NCI-H1105 (cell line): ENCODE measurements around the gene TMEM69.
"Not testable (repeated sequence)": the region's sequence is repeated elsewhere in the genome, so short reads cannot be mapped to it uniquely, and the experiment has no call there.

Experiments used
- DNase-seq: peaks from one replicate; lab custom pipeline; 2025; lab: John Stamatoyannopoulos, UW

Gene TMEM69

DNA sequence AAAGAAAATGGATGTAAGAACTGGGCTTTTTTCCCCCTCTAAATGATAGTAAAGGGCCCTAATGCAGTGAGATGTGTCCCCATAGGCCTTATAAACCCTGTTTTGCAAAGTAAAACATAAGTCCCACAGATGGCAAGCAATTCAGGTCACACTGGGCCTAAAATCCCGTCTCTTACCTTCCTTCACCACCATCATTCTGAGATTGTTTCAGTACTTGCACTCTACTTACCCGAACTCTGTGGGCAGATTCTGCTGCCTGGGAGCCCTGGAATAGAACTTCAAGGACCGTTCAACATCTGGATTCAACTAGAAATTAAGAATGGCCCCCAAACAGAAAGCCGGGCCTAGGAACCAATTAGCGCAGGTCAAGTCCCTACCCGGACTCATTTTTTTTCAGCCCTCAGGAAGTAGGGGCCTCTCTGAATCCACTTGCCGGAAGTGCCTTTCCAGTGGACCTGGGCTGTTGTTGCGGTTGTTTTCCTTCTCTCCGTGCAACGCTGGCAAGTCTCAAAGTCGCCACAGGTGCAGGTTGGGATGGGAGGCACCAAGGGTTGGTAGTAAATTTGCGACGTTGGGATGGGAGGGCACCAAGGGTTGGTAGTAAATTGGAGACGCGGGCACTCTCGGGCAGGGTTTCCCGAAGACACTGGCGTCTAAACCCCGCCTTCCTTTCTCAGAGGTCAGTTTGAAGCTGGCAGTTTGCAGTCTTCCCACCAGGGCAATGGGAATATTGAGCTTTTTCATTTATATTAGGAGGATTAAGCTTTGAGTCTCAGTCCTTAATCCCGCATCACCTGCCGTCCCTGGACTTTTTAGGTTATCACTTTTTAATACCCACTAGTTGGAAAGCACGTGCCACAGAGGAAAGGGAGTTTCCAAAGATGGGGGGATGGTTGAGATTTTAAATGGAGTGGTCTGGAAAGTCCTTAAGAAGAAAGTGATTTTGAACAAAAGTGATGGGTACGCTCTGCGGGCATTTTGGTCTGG is at the start of gene TMEM69:
TSS of gene TMEM69 (plus strand) at position 428 of the 987 bp plus-strand sequence. CDS start 2,888 bp downstream, outside the sequence.
- DNase-seq, result peak; percentile 73

- no peak for DNase-seq
These were observed 47.7 kb upstream of the TMEM69 start for GRCh38 chr1:45640293-45640692.

DNA sequence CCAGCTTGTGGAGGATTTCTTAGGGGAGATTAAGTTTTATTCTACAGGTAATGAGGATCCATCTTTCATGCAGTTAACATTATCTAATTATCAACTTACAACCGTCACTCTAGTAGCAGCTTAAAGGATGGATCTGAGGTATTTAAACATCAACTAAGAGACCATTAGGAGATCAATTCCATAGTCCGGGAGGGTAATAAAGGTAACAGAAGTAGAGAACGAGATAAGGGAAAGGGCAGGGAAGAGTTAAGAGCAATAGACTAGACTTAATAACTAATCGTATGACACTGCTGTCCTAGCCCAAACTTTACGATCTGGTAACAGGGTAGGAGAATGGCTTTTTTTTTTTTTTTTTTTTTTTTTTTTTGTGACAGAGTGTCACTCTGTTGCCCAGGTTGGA is 44.7 kb upstream of the TMEM69 start:
- DNase-seq, result no peak

GRCh38 chr1:45643978-45644377 is 44.0 kb upstream of the TMEM69 start:
- DNase-seq, result no peak

DNA sequence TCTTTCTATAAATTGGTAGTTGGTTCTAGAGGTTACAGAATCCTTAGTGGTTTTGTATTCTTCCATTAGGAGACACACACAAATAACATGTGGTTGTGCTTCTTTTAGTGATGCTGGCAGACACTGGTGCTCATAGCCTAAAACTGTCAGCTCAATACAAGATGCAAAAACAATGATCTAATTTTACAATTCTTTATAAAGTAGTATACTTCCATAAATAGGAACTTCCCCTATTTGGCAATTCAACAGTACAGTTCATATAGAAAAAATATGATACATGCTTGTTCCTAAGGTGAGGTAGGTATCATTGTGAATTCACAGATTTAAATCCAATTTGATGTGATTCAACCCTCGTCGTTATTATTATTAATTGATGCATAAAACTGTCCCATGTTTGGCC is 43.3 kb upstream of the TMEM69 start:
- DNase-seq, result no peak

DNA sequence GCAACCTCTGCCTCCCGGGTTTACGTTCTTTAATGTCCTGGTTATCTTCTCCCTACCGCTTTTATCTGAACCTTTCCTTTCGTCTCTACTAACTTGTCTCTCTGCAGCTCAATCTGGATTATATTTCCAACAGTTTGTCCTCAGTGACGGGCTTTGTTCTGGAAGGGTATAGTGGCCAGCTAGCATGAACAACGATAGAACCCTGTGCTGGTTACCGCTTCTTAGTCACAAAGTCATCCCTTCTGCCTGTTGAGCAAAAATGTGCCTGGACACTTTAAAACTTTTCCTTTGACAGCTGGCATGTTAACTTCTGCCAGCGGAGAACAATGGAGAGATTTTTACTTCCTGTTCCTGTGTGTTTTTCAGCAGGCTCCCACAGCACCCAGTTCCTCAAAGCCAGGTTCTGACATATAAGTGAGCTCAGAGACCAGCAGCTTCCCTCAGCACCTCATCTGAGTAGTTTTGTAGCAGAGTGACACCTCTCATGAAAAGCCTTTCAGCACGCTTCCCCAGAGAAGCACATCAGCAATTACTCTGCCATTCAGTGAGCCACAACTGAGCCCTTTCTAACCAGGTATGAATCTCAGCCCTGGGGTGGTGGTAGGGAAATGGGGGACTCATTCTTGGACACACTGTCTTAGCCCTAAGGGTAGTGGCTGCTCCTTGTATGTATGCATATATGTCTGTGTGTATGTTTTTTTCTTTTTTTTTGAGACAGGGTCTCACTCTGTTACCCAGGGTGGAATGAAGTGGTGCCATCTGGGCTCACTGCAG is 40.5 kb upstream of the TMEM69 start:
- DNase-seq, result no peak

- DNase-seq, result no peak
These were observed 33.3 kb upstream of the TMEM69 start for GRCh38 chr1:45654540-45655280.

DNA sequence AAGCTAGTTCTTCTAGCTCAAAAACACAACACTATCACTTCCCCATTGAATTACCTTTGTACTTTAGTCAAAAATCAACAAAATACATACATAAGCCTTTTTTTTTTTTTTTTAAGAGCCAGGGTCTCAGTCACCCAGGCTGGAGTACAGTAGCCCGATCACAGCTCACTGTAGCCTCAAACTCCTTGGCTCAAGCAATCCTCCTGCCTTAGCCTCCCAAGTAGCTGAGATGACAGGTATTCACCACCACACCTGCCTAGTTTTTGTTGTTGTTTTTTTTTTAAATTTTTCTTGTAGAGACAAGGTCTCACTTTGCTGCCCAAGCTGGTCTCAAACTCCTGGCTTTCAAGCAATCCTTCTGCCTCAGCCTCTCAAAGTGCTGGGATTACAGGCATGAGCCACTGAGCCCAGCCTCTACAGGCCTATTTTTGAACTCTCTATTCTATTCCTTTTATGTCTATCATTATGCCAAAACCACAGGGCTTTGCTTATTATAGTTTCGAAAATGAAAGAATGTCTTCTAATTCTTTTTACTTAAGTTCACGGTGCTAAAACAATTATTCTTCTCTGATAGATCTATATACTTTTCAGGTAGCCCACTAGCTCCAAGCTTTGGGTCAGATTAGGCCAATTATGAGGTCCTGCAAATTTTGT is 31.3 kb upstream of the TMEM69 start:
- no peak for DNase-seq

DNA sequence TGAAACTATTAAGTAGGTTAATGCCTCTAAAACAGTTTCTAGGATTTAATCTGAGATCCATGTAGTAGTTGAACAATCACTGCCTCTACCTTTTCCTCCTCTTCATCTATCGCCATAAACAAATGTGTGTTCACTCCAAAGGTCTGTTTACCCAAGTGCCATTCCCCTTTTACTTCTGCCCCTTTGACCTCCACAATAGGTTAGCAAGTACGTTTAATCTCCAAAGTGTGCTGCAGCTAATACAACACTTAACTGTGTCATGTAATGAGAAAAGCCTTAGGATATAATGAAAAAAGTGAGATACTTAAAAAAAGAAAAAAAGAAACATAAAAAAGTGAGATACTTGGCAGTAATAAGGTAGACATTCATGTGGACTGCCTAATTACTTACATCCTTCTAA is 29.8 kb upstream of the TMEM69 start:
- DNase-seq, result no peak

GRCh38 chr1:45659222-45659621 is 28.8 kb upstream of the TMEM69 start:
- DNase-seq, result no peak

GRCh38 chr1:45660336-45660735 is 27.6 kb upstream of the TMEM69 start:
- DNase-seq, result no peak

GRCh38 chr1:45666836-45667235 is 21.1 kb upstream of the TMEM69 start:
- DNase-seq, result no peak

- no peak for DNase-seq
These were observed 20.5 kb upstream of the TMEM69 start for GRCh38 chr1:45667321-45668111.

- no peak for DNase-seq
These were observed 19.5 kb upstream of the TMEM69 start for GRCh38 chr1:45668526-45668925.

- DNase-seq, result no peak
These were observed 18.6 kb upstream of the TMEM69 start for GRCh38 chr1:45669379-45669778.

DNA sequence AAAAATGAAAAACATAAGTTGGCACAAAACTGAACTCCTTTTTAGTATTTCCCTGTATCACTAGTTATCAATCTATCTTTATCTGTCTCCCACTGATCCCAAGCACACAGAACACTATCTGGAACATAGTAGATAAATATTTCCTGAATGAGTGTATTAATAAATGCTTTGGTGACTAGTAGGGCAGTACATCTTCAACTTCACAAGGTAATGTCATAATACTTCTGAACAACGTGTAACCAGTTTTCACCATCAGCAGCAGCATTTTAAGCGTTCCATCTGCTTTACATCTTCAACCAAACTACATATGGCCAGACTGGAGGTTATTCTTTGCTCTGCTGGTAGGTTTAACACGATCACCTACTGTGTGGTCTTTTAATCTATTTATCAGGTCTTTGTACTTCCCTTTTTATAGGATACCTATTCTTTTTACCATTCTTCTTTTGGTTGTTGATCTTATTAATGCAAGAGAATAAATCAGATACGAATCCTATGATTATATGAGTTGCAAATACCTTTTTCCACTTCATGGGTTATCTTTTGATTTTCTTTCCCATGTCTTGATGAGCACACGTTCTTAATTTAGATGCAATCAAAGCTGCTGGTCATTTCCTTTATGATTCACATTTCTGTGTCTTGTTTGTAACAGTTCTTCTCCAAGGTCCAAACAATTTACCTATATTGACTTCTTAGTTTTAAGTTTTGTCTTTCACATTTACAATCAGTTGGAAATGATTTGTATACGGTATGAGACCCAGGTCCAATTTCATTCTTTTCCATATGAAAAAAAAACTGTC is 17.9 kb upstream of the TMEM69 start:
- no peak for DNase-seq

GRCh38 chr1:45673956-45674355 is 14.0 kb upstream of the TMEM69 start:
- no peak for DNase-seq

DNA sequence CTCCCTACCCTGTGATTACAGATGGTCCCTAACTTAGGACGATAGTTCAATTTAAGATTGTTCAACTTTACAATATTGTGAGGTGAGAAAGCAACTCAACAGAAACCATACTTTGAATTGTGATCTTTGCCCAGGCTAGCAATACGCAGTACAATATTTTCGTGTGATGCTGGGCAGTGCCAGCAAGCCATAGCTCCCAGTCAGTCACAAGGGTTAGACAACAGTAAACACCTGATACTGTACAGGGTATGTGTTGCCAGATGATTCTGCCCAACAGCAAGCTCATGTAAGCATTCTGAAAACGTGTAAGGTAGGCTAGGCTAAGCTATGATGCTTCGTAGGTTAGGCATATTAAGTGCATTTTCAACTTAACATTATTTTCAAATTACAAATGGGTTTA is 13.5 kb upstream of the TMEM69 start:
- DNase-seq, result no peak

DNA sequence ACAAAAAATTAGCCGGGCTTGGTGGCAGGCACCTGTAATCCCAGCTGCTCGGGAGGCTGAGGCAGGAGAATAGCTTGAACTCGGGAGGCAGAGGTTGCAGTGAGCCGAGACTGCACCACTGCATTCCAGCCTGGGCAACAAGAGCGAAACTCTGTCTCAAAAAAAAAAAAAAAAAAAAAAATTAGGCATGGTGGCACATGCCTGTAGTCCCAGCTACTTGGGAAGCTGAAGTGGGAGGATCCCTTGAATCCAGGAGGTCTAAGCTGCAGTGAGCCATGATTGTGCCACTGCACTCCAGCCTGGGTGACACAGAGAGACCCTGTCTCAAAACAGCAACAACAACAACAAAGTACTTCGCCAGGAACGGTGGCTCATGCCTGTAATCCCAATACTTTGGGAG is 11.4 kb upstream of the TMEM69 start:
- DNase-seq, result not testable (repeated sequence)

GRCh38 chr1:45677751-45678245 is 10.2 kb upstream of the TMEM69 start:
- DNase-seq, result no peak
